Measurements from ENCODE around the gene FLT3LG. TPM values are rescaled to one million over a fixed set of nuclear protein-coding genes. Genes with fewer than 3 reads are reported as not detected.

The FLT3LG gene
- total RNA-seq, 4 donors from 2014 or later = 2.8 to 6.0 (median 4.4) TPM

DNA sequence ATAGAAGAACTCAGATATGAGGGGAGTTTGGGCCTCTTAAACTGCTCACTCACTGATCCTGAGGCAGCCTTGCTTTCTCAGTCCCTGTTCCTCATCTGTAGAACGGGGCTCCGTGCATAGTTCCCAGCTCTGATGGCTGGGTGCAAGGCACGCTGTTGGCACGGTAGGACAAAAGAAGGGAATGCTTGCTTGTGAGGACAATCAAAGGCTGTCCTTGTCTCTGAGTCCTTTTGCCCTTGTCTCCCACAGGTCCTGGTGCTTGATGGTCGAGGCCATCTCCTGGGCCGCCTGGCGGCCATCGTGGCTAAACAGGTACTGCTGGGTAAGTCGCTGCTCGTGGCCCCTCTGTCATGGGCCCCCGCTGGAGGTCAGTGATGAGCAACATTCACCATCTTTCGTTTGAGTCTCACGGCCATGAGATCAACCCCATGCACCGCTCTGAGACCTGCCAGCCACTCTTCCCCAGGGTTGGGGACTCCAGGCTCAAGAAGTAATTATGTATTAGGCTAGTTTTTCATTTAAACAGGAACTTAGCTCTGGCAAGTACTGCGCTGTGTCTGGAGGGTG lies 15.7 kb downstream of the FLT3LG start:
- intact Hi-C loops (cut with DNase I; ENCODE audit: low total_unique reads) = no loop called here
- 64 to 70% methylated on average over 15 of the region's 15 CpGs for WGBS, 2 donors
- H3K4me3 ChIP-seq (ENCODE audit: low read depth, poor library complexity, severe bottlenecking) = no peak overlapping the region
- TF ChIP-seq, protein P1, sequence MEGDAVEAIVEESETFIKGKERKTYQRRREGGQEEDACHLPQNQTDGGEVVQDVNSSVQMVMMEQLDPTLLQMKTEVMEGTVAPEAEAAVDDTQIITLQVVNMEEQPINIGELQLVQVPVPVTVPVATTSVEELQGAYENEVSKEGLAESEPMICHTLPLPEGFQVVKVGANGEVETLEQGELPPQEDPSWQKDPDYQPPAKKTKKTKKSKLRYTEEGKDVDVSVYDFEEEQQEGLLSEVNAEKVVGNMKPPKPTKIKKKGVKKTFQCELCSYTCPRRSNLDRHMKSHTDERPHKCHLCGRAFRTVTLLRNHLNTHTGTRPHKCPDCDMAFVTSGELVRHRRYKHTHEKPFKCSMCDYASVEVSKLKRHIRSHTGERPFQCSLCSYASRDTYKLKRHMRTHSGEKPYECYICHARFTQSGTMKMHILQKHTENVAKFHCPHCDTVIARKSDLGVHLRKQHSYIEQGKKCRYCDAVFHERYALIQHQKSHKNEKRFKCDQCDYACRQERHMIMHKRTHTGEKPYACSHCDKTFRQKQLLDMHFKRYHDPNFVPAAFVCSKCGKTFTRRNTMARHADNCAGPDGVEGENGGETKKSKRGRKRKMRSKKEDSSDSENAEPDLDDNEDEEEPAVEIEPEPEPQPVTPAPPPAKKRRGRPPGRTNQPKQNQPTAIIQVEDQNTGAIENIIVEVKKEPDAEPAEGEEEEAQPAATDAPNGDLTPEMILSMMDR (IDR thresholded peaks at IDR 0.05) = no peak
- TF ChIP-seq POLR2A (IDR thresholded peaks at IDR 0.05) = no peak
- no peak for DNase-seq (ENCODE audit: low spot score in 2 of 2)

DNA sequence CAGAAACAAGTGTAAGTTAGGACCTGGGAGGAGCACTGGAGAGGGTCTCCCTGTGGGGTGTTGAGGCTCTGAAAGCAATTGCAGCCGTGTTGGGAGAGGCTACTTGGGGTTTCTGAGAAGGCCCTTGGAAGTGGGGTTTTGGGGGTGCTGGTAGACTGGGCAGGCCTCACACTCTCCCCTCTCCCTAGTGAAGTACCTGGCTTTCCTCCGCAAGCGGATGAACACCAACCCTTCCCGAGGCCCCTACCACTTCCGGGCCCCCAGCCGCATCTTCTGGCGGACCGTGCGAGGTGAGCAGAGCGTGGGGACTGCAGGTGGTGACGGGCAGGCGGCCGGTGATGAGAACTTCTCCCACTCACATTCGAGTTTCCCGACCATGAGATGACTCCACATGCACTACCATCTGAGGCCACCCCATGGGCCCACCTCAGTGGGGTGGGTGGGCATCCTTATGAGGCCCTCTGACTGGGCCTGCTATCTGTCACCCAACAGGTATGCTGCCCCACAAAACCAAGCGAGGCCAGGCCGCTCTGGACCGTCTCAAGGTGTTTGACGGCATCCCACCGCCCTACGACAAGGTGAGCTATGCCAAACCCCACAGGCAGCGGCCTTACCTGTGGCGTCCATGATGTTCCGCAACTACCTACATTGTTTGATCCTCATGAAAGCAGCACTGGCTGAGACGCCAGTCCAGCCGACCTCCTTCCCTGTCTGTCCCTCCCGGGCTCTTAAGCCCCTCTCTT lies 16.4 kb downstream of the FLT3LG start:
- TF ChIP-seq POLR2A (IDR thresholded peaks at IDR 0.05) = no peak
- TF ChIP-seq, protein P1 (IDR thresholded peaks at IDR 0.05) = no peak

DNA sequence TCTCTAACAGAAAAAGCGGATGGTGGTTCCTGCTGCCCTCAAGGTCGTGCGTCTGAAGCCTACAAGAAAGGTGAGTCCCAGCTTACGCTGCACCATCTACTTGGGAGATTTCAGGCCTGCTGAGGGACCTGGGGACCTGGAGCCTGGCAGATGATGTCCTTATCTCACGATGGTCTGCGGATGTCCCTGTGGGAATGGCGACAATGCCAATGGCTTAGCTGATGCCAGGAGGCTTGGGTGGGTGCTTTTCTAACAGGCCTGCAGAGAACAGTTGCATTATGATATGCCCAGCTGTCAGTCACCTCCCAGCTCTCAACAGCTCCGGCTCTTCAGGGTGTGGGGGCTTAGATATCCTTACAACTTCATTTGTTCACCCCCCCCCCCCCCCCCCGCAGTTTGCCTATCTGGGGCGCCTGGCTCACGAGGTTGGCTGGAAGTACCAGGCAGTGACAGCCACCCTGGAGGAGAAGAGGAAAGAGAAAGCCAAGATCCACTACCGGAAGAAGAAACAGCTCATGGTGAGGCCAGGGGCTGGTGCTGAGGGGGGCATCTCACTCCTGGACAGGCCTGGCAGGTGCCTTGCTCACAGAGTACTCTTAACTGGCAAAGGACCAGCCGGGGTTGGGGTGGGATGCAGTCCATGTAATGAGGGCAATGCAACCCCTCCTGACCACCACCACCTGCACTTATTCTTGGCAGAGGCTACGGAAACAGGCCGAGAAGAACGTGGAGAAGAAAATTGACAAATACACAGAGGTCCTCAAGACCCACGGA lies 17.2 kb downstream of the FLT3LG start:
- intact Hi-C loops (cut with DNase I; ENCODE audit: low total_unique reads) = no loop called here
- H3K4me3 ChIP-seq (ENCODE audit: low read depth, poor library complexity, severe bottlenecking) = no peak overlapping the region
- 76 to 78% methylated on average over 17 of the region's 17 CpGs for WGBS, 2 donors
- DNase-seq (ENCODE audit: low spot score in 2 of 2) = no peak
- TF ChIP-seq POLR2A (IDR thresholded peaks at IDR 0.05) = no peak
- TF ChIP-seq, protein P1 (IDR thresholded peaks at IDR 0.05) = no peak

More for the DNA sequence above, 16.4 kb downstream of the FLT3LG start:
- intact Hi-C loops (cut with DNase I; ENCODE audit: low total_unique reads) = no loop called here
- WGBS, 2 donors = 84 to 85% methylated on average over 23 to 27 of the region's 27 CpGs
- no peak overlapping the region for H3K4me3 ChIP-seq (ENCODE audit: low read depth, poor library complexity, severe bottlenecking)
- no peak for DNase-seq (ENCODE audit: low spot score in 2 of 2)

DNA sequence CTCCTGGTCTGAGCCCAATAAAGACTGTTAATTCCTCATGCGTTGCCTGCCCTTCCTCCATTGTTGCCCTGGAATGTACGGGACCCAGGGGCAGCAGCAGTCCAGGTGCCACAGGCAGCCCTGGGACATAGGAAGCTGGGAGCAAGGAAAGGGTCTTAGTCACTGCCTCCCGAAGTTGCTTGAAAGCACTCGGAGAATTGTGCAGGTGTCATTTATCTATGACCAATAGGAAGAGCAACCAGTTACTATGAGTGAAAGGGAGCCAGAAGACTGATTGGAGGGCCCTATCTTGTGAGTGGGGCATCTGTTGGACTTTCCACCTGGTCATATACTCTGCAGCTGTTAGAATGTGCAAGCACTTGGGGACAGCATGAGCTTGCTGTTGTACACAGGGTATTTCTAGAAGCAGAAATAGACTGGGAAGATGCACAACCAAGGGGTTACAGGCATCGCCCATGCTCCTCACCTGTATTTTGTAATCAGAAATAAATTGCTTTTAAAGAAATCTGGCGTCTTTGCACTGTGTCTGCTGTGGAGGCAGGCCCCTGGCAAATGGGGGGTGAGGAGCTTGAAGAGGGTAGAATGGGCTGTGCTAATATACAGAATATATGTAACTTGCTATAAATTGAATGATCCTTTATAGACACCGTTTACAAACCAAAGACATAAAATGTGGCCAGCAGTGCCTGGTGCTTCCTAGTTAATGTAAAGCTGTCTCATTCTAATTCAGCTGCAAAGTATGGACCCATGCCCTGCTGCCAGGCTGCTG lies 18.0 kb downstream of the FLT3LG start:
- intact Hi-C loops (cut with DNase I; ENCODE audit: low total_unique reads) = no loop called here
- TF ChIP-seq, protein P1 (IDR thresholded peaks at IDR 0.05) = no peak
- no peak for TF ChIP-seq POLR2A (IDR thresholded peaks at IDR 0.05)
- no peak for DNase-seq (ENCODE audit: low spot score in 2 of 2)
- no peak overlapping the region for H3K4me3 ChIP-seq (ENCODE audit: low read depth, poor library complexity, severe bottlenecking)
- 68 to 72% methylated on average over 7 of the region's 7 CpGs for WGBS, 2 donors

DNA sequence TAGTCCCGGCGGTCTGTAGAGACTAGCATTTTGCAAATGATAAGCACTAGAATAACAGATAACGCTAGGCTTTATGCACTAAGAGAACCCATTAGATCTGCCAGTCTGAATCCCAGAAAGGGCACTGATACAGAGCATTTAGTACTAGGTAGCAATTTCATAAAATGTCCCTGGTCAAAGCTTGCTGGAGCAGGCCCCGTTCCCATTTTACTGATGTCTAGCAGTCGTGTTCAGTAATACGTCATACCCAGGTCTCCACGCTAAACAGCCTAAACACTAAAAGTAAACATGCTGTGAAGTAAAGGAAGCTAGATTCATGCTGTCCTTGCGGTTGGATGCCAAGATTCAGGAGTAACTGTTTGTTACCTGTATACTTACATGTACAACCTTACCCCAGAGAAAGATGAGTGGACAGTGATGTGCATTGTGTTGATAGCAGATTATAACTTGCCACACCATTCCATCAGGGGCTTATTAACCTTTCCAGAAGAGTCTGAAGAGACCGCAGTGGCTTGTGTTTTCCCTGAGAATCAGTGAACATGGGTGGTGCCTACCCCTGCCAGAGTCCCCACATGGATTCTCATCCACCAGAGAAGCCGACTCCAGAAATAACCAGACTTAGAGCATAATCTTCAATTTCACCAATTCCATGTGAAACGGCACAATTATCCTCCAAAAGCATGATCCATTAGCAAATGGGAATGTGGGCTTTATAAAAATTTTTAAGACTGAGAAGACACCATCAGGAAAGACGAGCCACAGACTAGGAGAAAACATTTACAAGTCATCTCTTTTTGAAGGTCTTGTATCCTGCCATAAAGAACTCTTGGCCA lies 18.8 kb downstream of the FLT3LG start:
- TF ChIP-seq POLR2A (IDR thresholded peaks at IDR 0.05) = no peak
- TF ChIP-seq, protein P1 (IDR thresholded peaks at IDR 0.05) = no peak

More for the DNA sequence above, 18.8 kb downstream of the FLT3LG start:
- WGBS, 2 donors = 68 to 69% methylated on average over 12 of the region's 12 CpGs
- intact Hi-C loops (cut with DNase I; ENCODE audit: low total_unique reads) = no loop called here
- no peak for DNase-seq (ENCODE audit: low spot score in 2 of 2)
- no peak overlapping the region for H3K4me3 ChIP-seq (ENCODE audit: low read depth, poor library complexity, severe bottlenecking)

Measured in lower leg skin (tissue), 4 donors.